Endometrium (tissue), 2 donors: ENCODE measurements around the gene BPIFA3.

Experiments used
- FAIRE-seq: peaks from 2 replicates; lab custom pipeline; 2012; peaks lifted over from hg19 to GRCh38; lab: Jason Lieb, UNC
- donor health status: control.
- donor health status: control.

The BPIFA3 gene

GRCh38 chr20:33224399-33224798, 7.2 kb downstream of the BPIFA3 start:
- FAIRE-seq, result no peak

- FAIRE-seq, result no peak
Observed at GRCh38 chr20:33229843-33230242, 12.7 kb downstream of the BPIFA3 start.

- no peak for FAIRE-seq
Observed at GRCh38 chr20:33231237-33231636, 14.1 kb downstream of the BPIFA3 start.

GRCh38 chr20:33232486-33233072, 15.4 kb downstream of the BPIFA3 start:
- no peak for FAIRE-seq

GRCh38 chr20:33233129-33233774, 16.1 kb downstream of the BPIFA3 start:
- no peak for FAIRE-seq

- no peak for FAIRE-seq
Observed at GRCh38 chr20:33234050-33234449, 16.9 kb downstream of the BPIFA3 start.

GRCh38 chr20:33235696-33236095, 18.5 kb downstream of the BPIFA3 start, which contains the start of gene BPIFA1:
TSS of gene BPIFA1 (plus strand) at chr20:33235996. CDS start at chr20:33237712, 1,716 bp downstream.
- FAIRE-seq, result no peak

- FAIRE-seq, result no peak
Observed at GRCh38 chr20:33236351-33236750, 19.2 kb downstream of the BPIFA3 start.

- FAIRE-seq, result no peak
Observed at GRCh38 chr20:33237989-33238388, 20.8 kb downstream of the BPIFA3 start.

GRCh38 chr20:33239418-33239817, 22.3 kb downstream of the BPIFA3 start:
- FAIRE-seq, result no peak

- no peak for FAIRE-seq
Observed at GRCh38 chr20:33239979-33240736, 23.0 kb downstream of the BPIFA3 start.

GRCh38 chr20:33240923-33241322, 23.8 kb downstream of the BPIFA3 start:
- FAIRE-seq, result no peak

- FAIRE-seq, result no peak
Observed at GRCh38 chr20:33242319-33243100, 25.4 kb downstream of the BPIFA3 start.

- no peak for FAIRE-seq
Observed at GRCh38 chr20:33246077-33246476, 28.9 kb downstream of the BPIFA3 start.

- no peak for FAIRE-seq
Observed at GRCh38 chr20:33249456-33249855, 32.3 kb downstream of the BPIFA3 start.

GRCh38 chr20:33250666-33251065, 33.5 kb downstream of the BPIFA3 start:
- FAIRE-seq, result no peak

- no peak for FAIRE-seq
Observed at GRCh38 chr20:33251496-33251895, 34.3 kb downstream of the BPIFA3 start.

- FAIRE-seq, result no peak
Observed at GRCh38 chr20:33252460-33252859, 35.3 kb downstream of the BPIFA3 start.

GRCh38 chr20:33255005-33255404, 37.9 kb downstream of the BPIFA3 start:
- FAIRE-seq, result no peak

GRCh38 chr20:33257237-33257636, 40.1 kb downstream of the BPIFA3 start:
- no peak for FAIRE-seq

GRCh38 chr20:33259371-33259770, 42.2 kb downstream of the BPIFA3 start:
- no peak for FAIRE-seq

- no peak for FAIRE-seq
Observed at GRCh38 chr20:33261465-33261864, 44.3 kb downstream of the BPIFA3 start.

GRCh38 chr20:33262658-33263065, 45.5 kb downstream of the BPIFA3 start:
- FAIRE-seq, result no peak
